Skeletal muscle satellite cell (primary cell): ENCODE measurements around the gene WASF2.
"Not testable (repeated sequence)": the region's sequence is repeated elsewhere in the genome, so short reads cannot be mapped to it uniquely, and the experiment has no call there.

Experiments used
- H3K27me3 ChIP-seq: 2 replicates; pipeline ENCODE4 v1.7.0; 2013; ENCODE audit warnings: low read length; ENCODE audit not compliant: control insufficient read depth, insufficient read depth
- H3K36me3 ChIP-seq: 2 replicates; pipeline ENCODE4 v1.7.0; 2013; ENCODE audit warnings: mild to moderate bottlenecking, control low read depth, low read length; ENCODE audit not compliant: insufficient read depth
- H3K4me1 ChIP-seq: 2 replicates; pipeline ENCODE4 v1.7.0; 2013; ENCODE audit warnings: low read length; ENCODE audit not compliant: control insufficient read depth, insufficient read depth
- H3K4me2 ChIP-seq: 2 replicates; pipeline ENCODE4 v1.7.0; 2013; ENCODE audit warnings: mild to moderate bottlenecking, low read length
- H3K4me3 ChIP-seq: 2 replicates; pipeline ENCODE4 v1.7.0; 2013; ENCODE audit warnings: low read length
- H3K9ac ChIP-seq: 2 replicates; pipeline ENCODE4 v1.7.0; 2013; ENCODE audit warnings: mild to moderate bottlenecking, low read depth, low read length, moderate library complexity
- H3K9me3 ChIP-seq: replicated peaks from 2 replicates; pipeline ENCODE4 v1.7.0; 2013; ENCODE audit warnings: mild to moderate bottlenecking, control low read depth, low read length

Gene WASF2

DNA sequence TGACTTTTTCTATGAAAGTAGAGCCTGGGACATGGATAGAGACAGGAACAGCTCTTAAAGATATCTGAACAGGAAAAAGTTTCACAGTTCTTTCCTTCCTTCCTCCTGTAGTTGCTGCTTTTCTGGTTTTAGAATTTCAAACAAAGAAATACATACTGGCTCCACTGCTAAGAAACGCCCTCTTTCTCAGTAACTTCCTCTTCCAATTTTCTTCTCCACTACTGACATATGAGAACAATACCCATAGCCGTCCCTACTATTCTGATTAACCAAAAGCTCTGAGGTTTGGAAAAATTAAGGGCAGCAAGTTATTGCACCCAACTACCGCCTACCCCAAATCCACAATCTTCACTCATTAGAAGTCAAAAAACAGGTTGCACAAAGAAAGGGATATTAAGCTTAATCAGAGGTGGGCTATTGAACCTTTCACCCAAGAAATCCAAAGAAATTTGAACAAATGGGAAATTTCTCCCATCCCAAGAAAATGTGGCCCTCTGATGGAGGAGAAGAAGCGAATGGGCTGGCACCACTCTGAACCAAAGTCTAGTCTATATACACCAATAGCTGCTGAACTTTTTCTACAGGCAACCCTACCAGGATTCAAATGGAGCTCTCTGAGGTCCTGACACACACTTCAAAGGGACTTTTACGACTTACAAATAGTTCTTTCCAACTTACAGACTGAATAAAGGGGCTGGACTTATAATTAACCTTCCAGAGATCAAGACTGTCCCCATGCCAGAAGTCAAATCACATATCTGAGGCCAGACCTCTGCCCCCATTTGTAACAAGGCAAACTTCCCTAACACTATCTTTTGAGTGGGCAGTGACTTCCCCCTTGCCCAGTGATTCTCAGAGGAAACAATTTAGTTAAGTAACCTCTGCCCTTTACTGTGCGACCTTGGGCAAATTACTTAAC lies 1.7 kb downstream of the WASF2 start:
- H3K36me3 ChIP-seq = no peaks in the 10 kb centered on the region
- H3K4me1 ChIP-seq = peaks cover 12% of the 10 kb centered on the region
- peak overlapping the region; percentile 94 for H3K4me3 ChIP-seq
- no peaks in the 10 kb centered on the region for H3K27me3 ChIP-seq
- H3K4me2 ChIP-seq = peak overlapping the region; percentile 80
- H3K9ac ChIP-seq = peak overlapping the region; percentile 97
- no peaks in the 10 kb centered on the region for H3K9me3 ChIP-seq

DNA sequence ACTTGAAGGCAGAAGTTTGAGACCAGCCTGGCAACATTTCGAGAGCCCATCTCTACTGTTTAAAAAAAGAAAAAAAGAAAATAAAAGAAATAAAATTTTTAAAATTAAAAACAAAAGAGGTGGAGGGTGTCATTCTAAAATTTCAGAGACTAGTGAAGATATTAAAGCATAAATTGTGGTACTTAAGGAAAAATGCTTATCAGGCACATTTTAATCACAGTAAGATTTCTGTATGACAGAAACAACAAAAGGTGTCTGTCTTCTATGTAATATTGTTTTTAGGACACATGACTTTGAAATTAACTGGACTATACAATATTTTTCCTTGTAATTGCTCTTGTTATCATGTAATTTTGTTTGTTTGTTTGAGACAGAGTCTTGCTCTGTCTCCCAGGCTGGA lies 4.6 kb downstream of the WASF2 start:
- no peak overlapping the region for H3K9ac ChIP-seq
- peaks cover 6% of the 10 kb centered on the region for H3K4me1 ChIP-seq
- no peak overlapping the region for H3K4me2 ChIP-seq
- no peaks in the 10 kb centered on the region for H3K9me3 ChIP-seq
- H3K36me3 ChIP-seq = no peaks in the 10 kb centered on the region
- H3K27me3 ChIP-seq = no peaks in the 10 kb centered on the region
- no peak overlapping the region for H3K4me3 ChIP-seq

DNA sequence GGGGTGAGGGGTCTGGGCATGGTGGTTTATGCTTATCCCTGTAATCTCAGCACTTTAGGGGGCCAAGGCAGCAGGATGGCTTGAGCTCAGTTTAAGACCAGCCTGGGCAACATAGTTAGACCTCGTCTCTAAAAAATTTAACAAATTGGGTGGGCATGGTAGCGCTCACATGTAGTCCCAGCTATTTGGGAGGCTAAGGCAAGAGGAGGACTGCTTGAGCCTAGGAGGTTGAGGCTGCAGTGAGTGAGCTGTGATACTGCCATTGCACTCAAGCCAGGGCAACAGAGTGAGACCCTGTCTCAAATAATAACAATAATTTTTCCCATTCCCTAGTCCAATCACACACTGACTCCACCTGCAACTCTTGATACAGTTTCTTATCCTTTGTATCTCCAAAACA lies 6.3 kb downstream of the WASF2 start:
- Histone ChIP-seq H3K4me1 (peaks cover 6% of the 10 kb centered on the region), H3K4me2 (no peak overlapping the region), H3K36me3 (no peaks in the 10 kb centered on the region), H3K9me3 (no peaks in the 10 kb centered on the region), H3K4me3 (no peak overlapping the region), H3K27me3 (no peaks in the 10 kb centered on the region), H3K9ac (no peak overlapping the region)

DNA sequence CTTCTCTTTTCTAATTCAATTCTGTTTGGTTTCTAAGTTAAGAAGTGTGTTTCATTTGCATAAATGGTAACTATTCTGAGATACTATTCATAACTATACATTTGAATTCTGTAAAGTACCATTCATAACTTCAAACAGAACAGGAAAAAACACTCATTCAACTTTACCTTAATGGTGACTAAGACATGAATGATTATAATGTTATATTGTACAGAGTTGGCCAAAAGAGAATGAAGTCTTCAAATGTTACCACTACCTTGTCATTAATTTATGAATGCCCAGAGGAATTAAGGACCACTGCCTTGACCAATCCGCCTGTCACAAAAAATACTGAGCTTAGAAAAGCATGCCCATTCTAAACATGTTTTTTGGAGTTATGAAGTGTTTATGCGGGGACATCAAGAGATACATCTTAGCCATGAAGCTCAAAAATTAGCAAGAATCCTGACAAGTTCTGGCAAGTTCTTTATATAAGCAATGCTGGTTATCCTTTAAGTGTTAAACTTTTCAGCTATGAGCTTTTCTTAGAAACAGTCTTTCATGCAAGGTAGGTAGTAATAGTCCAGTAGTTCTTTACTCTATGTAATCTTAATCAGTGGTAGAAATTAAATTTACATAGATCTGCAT lies 7.9 kb downstream of the WASF2 start:
- no peaks in the 10 kb centered on the region for H3K9me3 ChIP-seq
- no peak overlapping the region for H3K9ac ChIP-seq
- H3K27me3 ChIP-seq = no peaks in the 10 kb centered on the region
- H3K4me3 ChIP-seq = no peak overlapping the region
- H3K4me1 ChIP-seq = no peaks in the 10 kb centered on the region
- no peak overlapping the region for H3K4me2 ChIP-seq
- H3K36me3 ChIP-seq = no peaks in the 10 kb centered on the region

DNA sequence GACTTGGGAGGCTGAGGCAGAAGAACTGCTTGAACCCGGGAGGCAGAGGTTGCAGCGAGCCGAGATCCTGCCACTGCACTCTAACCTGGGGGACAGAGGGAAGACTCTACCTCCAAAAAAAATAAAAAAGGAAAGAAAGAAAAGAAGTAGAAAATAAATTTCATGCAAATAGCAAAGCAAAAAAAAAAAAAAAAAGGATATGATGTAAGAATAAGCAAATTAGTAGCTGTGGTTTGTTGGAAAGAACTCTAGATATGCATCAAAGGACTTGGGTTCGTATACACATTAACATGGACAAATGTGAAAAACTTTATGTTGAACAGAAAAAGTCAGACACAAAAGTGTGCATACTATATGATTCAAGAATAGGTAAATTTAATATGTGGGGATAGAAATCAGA lies 11.9 kb downstream of the WASF2 start:
- Histone ChIP-seq H3K36me3 (no peaks in the 10 kb centered on the region), H3K4me1 (peaks cover 5% of the 10 kb centered on the region), H3K4me2 (no peak overlapping the region), H3K9ac (no peak overlapping the region), H3K4me3 (no peak overlapping the region), H3K9me3 (no peaks in the 10 kb centered on the region), H3K27me3 (no peaks in the 10 kb centered on the region)

DNA sequence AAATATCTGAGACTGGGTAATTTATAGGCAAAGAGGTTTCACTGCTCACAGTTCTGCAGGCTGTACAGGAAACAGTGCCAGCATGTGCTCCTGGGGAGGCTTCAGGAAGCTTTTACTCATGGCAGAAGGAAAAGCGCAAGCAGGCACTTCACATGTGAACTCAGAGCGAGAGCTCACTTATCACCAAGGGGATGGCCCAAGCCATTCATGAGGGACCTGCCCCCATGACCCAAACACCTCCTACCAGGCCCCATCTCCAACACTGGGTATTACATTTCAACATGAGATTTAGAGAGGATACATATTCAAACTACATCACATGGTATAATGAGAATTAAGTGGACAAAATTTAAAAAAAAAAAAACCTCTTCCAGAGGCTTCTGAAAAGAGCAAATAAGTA lies 13.7 kb downstream of the WASF2 start:
- H3K4me1 ChIP-seq = peaks cover 5% of the 10 kb centered on the region
- H3K9ac ChIP-seq = no peak overlapping the region
- H3K9me3 ChIP-seq = no peaks in the 10 kb centered on the region
- no peak overlapping the region for H3K4me2 ChIP-seq
- no peak overlapping the region for H3K4me3 ChIP-seq
- no peaks in the 10 kb centered on the region for H3K27me3 ChIP-seq
- no peaks in the 10 kb centered on the region for H3K36me3 ChIP-seq

DNA sequence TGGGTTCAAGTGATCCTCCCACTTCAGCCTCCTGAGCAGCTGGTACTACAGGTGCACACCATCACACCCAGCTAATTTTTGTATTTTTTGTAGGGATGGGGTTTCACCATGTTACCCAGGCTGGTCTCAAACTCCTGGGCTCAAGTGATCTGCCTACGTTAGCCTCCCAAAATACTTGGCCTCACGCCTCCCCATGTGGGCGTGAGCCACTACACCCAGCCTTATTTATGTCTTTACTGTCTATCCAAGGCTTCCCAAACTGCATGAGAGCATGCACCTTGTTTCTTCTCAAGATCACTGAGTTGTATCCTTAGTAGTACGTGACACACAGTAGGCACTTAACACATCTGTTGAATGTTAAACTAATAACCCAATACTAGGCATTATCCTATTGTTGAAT lies 14.2 kb downstream of the WASF2 start:
- Histone ChIP-seq H3K4me3 (no peak overlapping the region), H3K27me3 (no peaks in the 10 kb centered on the region), H3K9ac (no peak overlapping the region), H3K9me3 (no peaks in the 10 kb centered on the region), H3K36me3 (no peaks in the 10 kb centered on the region), H3K4me2 (no peak overlapping the region), H3K4me1 (peaks cover 5% of the 10 kb centered on the region)

DNA sequence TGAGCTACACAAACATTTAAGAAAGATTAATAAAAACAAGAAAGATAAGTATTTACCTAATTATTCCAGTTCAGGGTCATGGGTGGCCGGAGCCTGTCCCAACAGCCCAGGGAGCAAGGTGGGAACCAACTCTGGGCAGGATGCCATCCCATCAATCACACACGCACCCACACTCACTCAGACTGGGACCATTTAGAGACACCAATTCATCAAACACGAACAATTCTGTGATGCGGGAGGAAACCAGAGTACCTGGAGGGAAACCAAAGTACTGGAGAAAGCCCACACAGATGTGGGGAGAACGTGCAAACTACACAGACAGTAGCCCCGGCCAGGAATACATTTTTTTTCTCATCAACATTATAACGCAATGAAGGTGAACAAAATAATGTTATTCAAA lies 16.2 kb downstream of the WASF2 start:
- peaks cover 5% of the 10 kb centered on the region for H3K4me1 ChIP-seq
- no peak overlapping the region for H3K4me2 ChIP-seq
- H3K36me3 ChIP-seq = no peaks in the 10 kb centered on the region
- no peaks in the 10 kb centered on the region for H3K9me3 ChIP-seq
- no peak overlapping the region for H3K9ac ChIP-seq
- no peak overlapping the region for H3K4me3 ChIP-seq
- no peaks in the 10 kb centered on the region for H3K27me3 ChIP-seq

DNA sequence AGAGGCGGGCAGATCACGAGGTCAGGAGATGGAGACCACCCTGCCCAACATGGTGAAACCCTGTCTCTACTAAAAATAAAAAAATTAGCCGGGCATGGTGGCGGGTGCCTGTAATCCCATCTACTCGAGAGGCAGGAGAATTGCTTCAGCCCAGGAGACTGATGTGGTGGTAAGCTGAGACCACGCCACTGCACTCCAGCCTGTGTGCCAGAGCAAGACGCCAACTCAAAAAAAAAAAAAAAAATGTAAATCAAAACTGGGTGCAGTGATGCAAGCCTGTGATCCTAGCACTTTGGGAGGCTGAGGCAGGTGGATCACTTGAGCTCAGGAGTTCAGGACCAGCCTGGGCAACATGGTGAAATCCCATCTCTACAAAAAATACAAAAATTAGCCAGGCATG lies 17.9 kb downstream of the WASF2 start:
- H3K9ac ChIP-seq, H3K4me1 ChIP-seq, H3K4me2 ChIP-seq, H3K36me3 ChIP-seq, H3K4me3 ChIP-seq, H3K27me3 ChIP-seq, H3K9me3 ChIP-seq: not testable (repeated sequence)

DNA sequence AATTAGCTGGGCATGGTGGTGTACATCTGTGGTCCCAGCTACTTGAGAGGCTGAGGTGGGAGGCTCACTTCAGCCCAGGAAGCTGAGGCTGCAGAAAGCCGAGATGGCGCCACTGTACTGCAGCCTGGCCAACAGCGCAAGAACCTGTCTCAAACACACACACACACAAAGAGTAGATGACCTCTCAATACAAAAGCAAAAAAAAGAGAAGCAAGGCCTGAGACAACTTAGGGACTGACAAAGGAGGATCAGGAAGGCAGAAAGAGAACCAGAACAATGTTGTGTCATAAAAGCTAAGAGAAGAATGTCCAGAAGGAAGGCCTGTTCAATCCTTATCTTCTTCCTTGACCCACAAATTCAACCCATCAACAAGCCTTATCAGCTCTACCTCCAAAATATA lies 18.5 kb downstream of the WASF2 start:
- Histone ChIP-seq H3K27me3 (no peaks in the 10 kb centered on the region), H3K4me1 (peaks cover 5% of the 10 kb centered on the region), H3K36me3 (peaks cover 2% of the 10 kb centered on the region), H3K9me3 (no peaks in the 10 kb centered on the region), H3K4me3 (no peak overlapping the region), H3K4me2 (no peak overlapping the region), H3K9ac (no peak overlapping the region)

DNA sequence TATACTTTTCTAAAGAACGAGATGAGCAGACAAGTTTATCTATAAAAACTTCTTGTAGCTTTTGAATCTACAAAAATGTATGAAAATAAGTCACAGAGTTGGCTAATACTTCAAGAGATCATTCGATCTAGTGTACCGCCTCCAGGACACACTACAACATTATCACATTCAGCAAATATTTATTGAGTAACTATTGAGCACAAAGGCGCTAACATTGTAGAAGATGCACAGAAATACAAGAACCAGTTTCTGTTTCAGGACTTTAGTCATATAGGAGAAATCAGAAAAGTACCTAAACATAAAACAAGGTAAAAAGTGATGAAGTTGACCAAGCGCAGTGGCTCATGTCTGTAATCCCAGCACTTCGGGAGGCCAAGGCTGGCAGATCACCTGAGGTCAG lies 20.6 kb downstream of the WASF2 start:
- peaks cover 5% of the 10 kb centered on the region for H3K36me3 ChIP-seq
- H3K4me2 ChIP-seq = no peak overlapping the region
- peaks cover 5% of the 10 kb centered on the region for H3K4me1 ChIP-seq

DNA sequence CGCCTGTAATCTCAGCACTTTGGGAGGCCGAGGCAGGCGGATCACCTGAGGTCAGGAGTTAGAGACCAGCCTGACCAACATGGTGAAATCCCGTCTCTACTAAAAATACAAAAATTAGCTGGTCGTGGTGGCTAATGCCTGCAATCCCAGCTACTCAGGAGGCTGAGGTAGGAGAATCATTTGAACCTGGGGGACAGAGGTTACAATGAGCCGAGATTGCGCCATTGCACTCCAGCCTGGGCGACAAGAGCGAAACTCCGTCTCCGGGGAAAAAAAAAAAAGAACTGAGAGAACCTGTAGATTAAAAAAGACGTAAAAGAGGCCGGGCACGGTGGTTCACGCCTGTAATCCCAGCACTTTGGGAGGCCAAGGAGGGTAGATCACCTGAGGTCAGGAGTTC lies 21.6 kb downstream of the WASF2 start:
- H3K9me3 ChIP-seq, H3K27me3 ChIP-seq, H3K4me2 ChIP-seq, H3K36me3 ChIP-seq, H3K9ac ChIP-seq, H3K4me1 ChIP-seq, H3K4me3 ChIP-seq: not testable (repeated sequence)

More for the DNA sequence above, 20.6 kb downstream of the WASF2 start:
- no peak overlapping the region for H3K9ac ChIP-seq
- H3K9me3 ChIP-seq = no peaks in the 10 kb centered on the region
- H3K4me3 ChIP-seq = no peak overlapping the region
- H3K27me3 ChIP-seq = no peaks in the 10 kb centered on the region
